ENCODE data around the gene C10orf71.

The C10orf71 gene

GRCh38 chr10:49298983-49299815 lies at the start of gene C10orf71:
Gene C10orf71, plus strand, starts transcription at chr10:49299170. Its CDS starts 23,376 bp downstream, at chr10:49322546.
- H3K27ac ChIP-seq, result no peak within 1 kb of the TSS

DNA sequence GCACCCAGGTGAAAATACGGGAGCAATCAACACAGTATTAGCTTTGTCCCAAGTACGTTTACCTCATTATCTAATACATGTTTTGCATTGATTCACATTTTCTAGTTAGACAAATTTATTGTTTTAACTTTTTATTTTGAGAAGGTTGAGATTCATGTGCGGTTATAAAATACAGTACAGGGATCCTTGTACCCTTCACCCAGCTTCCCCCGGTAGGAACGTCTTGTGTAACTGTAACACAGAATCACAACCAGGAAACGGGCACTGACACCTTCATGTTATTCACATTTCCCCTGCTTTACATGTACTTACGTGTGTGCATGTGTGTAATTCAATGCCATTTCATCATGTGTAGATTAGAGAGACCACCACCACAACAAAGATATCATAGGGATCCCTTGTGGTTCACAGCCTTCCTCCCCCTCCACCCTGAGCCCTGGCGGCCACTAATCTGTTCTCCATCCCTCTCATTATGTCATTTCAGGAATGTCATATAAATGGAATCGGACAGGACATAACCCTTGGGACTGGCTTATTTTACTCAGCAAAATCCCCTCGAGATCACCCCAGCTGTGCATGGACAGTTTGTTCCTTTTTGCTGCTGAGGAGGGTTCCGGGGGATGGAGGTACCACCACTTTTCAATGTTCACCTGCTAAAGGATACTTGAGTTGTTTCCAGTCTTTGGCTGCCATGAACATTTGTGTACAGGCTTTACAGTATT lies 46.5 kb upstream of the C10orf71 start:
- no peak overlapping the region for H3K4me3 ChIP-seq (ENCODE audit: low read depth in 1 of 2, low read length in 1 of 2)
- no peak overlapping the region for H3K27ac ChIP-seq
- peaks cover 10% of the 10 kb centered on the region for H3K27me3 ChIP-seq
- no peaks in the 10 kb centered on the region for H3K36me3 ChIP-seq
- peaks cover 7 to 9% of the 10 kb centered on the region in 2 experiments for H3K4me1 ChIP-seq (ENCODE audit: control insufficient read depth in 1 of 2, insufficient read depth in 1 of 2, low read depth in 1 of 2, low read length in 1 of 2)
- H3K9me3 ChIP-seq, result no peaks in the 10 kb centered on the region
- TF ChIP-seq, protein P1, sequence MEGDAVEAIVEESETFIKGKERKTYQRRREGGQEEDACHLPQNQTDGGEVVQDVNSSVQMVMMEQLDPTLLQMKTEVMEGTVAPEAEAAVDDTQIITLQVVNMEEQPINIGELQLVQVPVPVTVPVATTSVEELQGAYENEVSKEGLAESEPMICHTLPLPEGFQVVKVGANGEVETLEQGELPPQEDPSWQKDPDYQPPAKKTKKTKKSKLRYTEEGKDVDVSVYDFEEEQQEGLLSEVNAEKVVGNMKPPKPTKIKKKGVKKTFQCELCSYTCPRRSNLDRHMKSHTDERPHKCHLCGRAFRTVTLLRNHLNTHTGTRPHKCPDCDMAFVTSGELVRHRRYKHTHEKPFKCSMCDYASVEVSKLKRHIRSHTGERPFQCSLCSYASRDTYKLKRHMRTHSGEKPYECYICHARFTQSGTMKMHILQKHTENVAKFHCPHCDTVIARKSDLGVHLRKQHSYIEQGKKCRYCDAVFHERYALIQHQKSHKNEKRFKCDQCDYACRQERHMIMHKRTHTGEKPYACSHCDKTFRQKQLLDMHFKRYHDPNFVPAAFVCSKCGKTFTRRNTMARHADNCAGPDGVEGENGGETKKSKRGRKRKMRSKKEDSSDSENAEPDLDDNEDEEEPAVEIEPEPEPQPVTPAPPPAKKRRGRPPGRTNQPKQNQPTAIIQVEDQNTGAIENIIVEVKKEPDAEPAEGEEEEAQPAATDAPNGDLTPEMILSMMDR (IDR thresholded peaks at IDR 0.05), result no peak

More at GRCh38 chr10:49298983-49299815, at the start of gene C10orf71:
- no peaks in the 10 kb centered on the region for H3K36me3 ChIP-seq
- H3K9me3 ChIP-seq, result no peaks in the 10 kb centered on the region
- H3K4me3 ChIP-seq (ENCODE audit: low read depth in 1 of 2, low read length in 1 of 2), result no peak within 1 kb of the TSS
- peaks cover 8% of the 10 kb centered on the region for H3K27me3 ChIP-seq
- H3K4me1 ChIP-seq (ENCODE audit: control insufficient read depth in 1 of 2, insufficient read depth in 1 of 2, low read depth in 1 of 2, low read length in 1 of 2), result no peaks in the 10 kb centered on the region
- TF ChIP-seq, protein P1 (IDR thresholded peaks at IDR 0.05), result no peak

GRCh38 chr10:49253340-49253906 lies 45.5 kb upstream of the C10orf71 start:
- Histone ChIP-seq H3K27me3 (peaks cover 10% of the 10 kb centered on the region), H3K36me3 (no peaks in the 10 kb centered on the region), H3K4me3 (ENCODE audit: low read depth in 1 of 2, low read length in 1 of 2) (no peak overlapping the region), H3K27ac (no peak overlapping the region), H3K9me3 (no peaks in the 10 kb centered on the region), H3K4me1 (ENCODE audit: control insufficient read depth in 1 of 2, insufficient read depth in 1 of 2, low read depth in 1 of 2, low read length in 1 of 2) (peaks cover 7 to 9% of the 10 kb centered on the region in 2 experiments)
- TF ChIP-seq, protein P1 (IDR thresholded peaks at IDR 0.05), result no peak

DNA sequence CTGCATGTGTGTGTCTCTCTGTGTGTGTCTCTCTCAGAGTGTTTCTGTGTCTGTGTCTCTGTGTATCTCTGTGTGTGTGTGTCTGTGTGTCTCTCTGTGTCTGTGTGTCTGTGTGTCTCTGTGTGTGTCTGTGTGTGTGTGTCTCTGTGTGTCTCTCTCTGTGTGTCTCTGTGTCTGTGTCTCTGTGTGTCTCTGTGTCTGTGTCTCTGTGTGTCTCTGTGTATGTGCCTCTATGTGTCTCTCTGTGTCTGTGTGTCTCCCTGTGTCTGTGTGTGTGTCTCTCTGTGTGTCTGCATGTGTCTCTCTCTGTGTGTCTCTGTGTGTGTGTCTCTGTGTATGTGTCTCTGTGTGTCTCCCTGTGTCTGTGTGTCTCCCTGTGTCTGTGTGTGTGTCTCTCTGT lies 44.8 kb upstream of the C10orf71 start:
- H3K4me1 ChIP-seq (ENCODE audit: control insufficient read depth in 1 of 2, insufficient read depth in 1 of 2, low read depth in 1 of 2, low read length in 1 of 2), result peaks cover 7 to 9% of the 10 kb centered on the region in 2 experiments
- no peaks in the 10 kb centered on the region for H3K36me3 ChIP-seq
- peaks cover 10% of the 10 kb centered on the region for H3K27me3 ChIP-seq
- no peak overlapping the region for H3K27ac ChIP-seq
- H3K4me3 ChIP-seq (ENCODE audit: low read depth in 1 of 2, low read length in 1 of 2), result no peak overlapping the region
- H3K9me3 ChIP-seq, result no peaks in the 10 kb centered on the region
- TF ChIP-seq, protein P1 (IDR thresholded peaks at IDR 0.05), result no peak

DNA sequence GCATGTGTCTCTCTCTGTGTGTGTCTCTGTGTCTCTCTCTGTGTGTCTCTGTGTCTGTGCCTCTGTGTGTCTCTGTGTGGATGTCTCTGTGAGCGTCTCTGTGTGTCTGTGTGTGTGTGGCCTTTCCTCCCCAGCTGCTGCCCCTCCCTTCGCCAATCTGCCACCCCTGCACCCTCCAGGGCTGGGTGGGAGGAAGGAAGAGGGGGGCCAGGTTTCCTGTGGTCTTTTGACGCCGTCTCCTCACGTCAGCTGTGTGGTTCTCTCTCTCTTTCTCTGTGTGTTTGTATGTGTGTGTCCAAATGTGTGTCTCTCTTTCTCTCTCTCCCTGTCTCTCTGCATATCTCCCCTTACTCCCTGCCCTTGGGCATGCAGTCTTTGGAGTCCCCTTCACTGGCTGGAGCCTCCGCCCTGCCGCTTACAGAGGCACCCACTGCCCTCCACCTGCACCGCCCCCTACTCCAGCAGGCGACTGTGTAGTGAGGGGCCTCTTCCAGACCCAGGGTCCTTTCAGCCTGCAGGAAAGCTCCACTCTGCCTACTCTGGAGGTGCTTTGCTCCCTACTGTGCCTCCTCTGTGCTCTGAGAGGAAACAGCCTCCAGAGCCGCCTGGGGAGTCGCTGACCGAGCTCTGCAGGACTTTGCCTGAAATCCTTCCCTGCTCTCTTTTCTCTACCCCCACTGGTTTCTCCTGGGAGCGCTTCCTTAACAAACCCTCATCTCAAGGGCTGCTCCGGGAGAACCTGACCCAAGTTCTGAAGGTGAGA lies 44.2 kb upstream of the C10orf71 start:
- no peak overlapping the region for H3K27ac ChIP-seq
- TF ChIP-seq, protein P1 (IDR thresholded peaks at IDR 0.05), result no peak
- H3K4me3 ChIP-seq (ENCODE audit: low read depth in 1 of 2, low read length in 1 of 2), result no peak overlapping the region
- H3K9me3 ChIP-seq, result no peaks in the 10 kb centered on the region
- H3K36me3 ChIP-seq, result no peaks in the 10 kb centered on the region
- peaks cover 10% of the 10 kb centered on the region for H3K27me3 ChIP-seq
- H3K4me1 ChIP-seq (ENCODE audit: control insufficient read depth in 1 of 2, insufficient read depth in 1 of 2, low read depth in 1 of 2, low read length in 1 of 2), result peaks cover 7 to 9% of the 10 kb centered on the region in 2 experiments
